ENCODE data around the gene ULK3. TPM values are rescaled to one million over a fixed set of nuclear protein-coding genes. Genes with fewer than 3 reads are reported as not detected.

The ULK3 gene
- total RNA-seq, 2 experiments from 2014 or later = 41.1 to 49.9 TPM

DNA sequence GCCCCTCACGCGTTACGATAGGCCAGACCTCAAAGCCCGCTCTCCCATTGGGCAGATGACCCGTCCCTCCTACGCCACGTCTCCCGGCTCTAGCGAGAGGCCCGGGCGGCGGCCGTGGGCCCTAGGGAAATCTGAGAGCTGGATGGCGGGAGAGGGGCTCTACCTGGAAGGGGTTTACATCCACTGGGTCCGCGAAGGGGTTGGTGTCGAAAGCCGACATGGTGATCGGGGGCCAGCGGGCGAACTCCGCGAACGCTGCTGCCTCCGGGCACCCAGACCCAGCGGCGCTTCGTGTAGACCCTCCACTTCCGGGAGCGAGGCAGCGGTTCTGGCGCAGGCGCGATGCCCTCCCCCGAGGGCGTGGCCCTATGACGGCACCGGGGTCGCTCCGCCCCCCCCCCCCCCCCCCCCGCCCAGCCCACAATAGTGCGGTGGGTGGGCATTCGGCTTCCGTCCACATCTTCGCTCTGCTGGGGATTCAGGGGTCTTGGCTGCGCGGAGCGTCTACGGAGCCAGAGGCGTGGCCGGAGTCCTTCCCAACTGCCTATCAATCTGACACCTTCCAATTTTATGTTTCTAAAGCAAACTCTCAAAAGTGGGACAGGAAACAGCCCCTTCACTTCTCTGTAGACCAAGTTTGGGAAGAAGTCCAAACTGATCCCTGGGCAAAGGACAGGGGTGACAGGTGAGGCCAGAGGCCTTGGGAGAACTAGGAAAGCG, 30.2 kb upstream of the ULK3 start, which contains the start of gene SCAMP2:
SCAMP2 (minus strand) TSS at position 330 of the 720 bp plus-strand sequence; CDS start at position 220, 110 bp downstream.
- peak within 1 kb of the TSS; percentile 90 for H3K27ac Mint-ChIP-seq
- no peaks in the 10 kb centered on the region for H3K27me3 Mint-ChIP-seq
- peak within 1 kb of the TSS; percentile 98 for H3K4me3 Mint-ChIP-seq
- peaks cover 44% of the 10 kb centered on the region for H3K4me1 Mint-ChIP-seq
- peak; percentile 93 for DNase-seq
- peaks cover 27% of the 10 kb centered on the region for H3K36me3 Mint-ChIP-seq
- no peaks in the 10 kb centered on the region for H3K9me3 Mint-ChIP-seq

DNA sequence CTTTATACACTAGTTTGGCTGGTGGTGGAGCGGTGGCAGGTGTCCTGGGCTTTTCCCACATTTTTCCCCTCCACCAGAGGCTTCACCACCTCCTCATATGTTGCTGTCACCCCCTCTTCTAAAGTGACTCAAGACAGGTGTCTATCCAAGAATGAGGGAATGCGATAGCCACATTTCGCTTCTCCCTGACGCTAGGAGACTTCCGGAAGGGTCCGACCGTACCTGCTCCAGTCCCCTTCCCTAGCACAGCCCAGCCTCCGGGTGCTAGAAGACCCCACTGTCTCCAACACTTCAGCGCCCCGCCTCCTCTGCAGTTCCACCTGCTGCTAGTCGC, 29.7 kb upstream of the ULK3 start:
- H3K27ac Mint-ChIP-seq = peak overlapping the region; percentile 90
- H3K4me1 Mint-ChIP-seq = peaks cover 49% of the 10 kb centered on the region
- no peak for DNase-seq
- no peaks in the 10 kb centered on the region for H3K9me3 Mint-ChIP-seq
- H3K4me3 Mint-ChIP-seq = peak overlapping the region; percentile 98
- H3K27me3 Mint-ChIP-seq = no peaks in the 10 kb centered on the region
- H3K36me3 Mint-ChIP-seq = peaks cover 32% of the 10 kb centered on the region

DNA sequence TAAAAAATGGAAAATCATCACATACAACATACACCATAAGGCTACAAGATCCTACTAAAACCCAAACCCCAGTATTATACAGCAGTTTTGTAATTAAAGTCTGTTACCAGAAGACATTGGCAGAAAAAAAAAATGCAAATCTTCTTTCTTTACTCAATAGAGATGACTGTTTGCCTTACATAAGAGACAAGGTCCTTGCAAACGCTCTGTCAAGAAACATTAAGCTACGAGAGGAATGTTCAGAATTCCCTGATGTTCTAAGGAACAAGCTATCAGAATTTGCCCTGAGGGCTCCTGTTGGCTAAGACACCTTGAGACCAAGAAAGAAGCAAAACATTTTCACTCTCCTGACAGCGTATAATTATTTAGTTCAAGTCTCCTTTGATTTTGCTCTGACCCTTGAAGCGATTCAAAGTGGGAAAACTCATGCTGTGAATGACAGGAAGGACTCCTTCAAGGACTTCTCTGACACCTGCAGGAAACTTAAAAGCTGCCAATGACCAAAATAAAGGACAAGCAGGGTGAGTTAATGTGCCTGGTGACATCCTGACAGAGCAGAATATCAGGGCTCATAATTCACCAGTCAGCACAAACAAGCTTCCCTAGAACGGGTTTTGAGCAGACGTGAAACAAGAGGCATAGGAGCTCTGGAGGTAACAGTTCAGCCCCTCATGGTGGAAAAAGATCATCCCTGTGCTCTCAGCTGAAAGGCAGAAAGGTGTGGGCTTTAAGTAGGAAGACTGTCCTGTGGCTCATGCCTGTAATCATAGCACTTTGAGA, 27.7 kb upstream of the ULK3 start:
- Mint-ChIP-seq H3K27me3 (no peaks in the 10 kb centered on the region), H3K4me3 (peak overlapping the region; percentile 98), H3K4me1 (peaks cover 68% of the 10 kb centered on the region), H3K9me3 (no peaks in the 10 kb centered on the region), H3K36me3 (peaks cover 42% of the 10 kb centered on the region), H3K27ac (peak overlapping the region; percentile 82)
- DNase-seq = no peak

DNA sequence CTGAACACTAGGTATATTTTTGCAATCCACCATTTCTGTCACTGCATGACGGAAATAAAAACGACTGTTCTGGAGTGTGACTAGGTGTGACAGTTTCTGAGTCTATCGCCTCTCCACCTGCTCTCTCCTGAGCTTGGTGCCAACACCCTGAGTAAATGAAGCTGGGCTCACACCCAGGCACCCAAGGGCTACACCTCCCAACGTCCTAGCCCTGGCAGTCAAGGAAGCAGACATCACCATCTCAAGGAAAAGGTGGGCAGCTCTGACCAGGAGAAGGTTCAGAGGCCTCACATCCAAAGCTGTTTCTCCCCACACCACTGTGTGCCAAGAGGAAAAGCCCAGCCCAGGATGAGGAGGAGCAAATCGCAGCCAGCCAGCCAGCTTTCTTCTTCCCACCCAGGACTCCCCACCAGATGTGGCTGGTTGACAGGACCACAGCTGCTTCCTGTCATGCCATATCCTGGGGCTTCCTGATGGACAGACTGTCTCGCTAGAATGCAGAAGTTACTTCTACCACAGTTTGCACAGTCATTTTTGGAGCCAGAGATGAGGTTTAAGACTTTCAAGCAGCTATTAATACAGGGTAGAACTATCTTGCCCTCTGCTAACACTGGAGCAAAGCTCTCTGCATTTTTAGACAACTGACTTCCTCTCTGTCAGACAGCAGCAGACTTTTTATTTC, 26.9 kb upstream of the ULK3 start:
- no peaks in the 10 kb centered on the region for H3K27me3 Mint-ChIP-seq
- H3K4me1 Mint-ChIP-seq = peaks cover 73% of the 10 kb centered on the region
- H3K27ac Mint-ChIP-seq = peak overlapping the region; percentile 82
- H3K9me3 Mint-ChIP-seq = no peaks in the 10 kb centered on the region
- DNase-seq = peak; percentile 51
- H3K4me3 Mint-ChIP-seq = peak overlapping the region; percentile 98
- H3K36me3 Mint-ChIP-seq = peaks cover 46% of the 10 kb centered on the region

DNA sequence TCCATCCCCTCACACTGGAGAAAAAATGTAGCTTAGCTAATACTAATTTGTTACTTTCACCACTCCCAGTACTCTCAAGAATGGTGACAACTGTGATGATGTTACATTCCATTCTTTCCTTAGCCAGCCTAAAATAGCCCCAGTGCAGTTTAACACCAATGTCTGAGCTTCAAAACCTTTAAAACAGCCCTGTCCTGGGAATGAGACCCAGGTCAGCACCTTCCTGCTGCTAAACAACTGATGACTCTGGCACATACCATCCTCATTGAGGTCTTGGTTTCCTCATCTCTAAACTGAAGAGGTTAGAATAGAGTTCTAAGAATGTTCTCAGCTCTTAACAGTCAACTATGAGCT, 26.4 kb upstream of the ULK3 start:
- H3K4me3 Mint-ChIP-seq = peak overlapping the region; percentile 98
- H3K27ac Mint-ChIP-seq = peak overlapping the region; percentile 82
- no peaks in the 10 kb centered on the region for H3K27me3 Mint-ChIP-seq
- no peak for DNase-seq
- H3K36me3 Mint-ChIP-seq = peaks cover 48% of the 10 kb centered on the region
- no peaks in the 10 kb centered on the region for H3K9me3 Mint-ChIP-seq
- peaks cover 77% of the 10 kb centered on the region for H3K4me1 Mint-ChIP-seq

DNA sequence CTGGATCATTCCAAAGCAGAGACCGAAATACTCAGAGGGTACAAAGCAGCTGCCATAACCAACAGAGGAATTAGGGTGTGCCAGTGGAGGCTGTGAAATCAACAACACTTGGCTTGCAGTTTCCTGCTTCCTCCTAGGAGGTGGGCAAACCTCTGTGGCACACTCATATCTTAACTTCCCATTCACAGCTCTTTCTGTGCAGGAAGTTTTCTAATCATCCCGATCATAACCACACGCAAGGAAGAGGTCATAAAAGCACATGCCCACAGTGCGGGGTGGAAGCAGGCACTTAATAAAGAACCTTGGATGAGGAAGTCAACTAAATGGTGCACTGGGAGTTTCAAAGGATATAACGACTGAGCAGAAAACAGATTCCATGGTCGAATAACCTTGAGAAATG, 25.1 kb upstream of the ULK3 start:
- peak overlapping the region; percentile 64 for H3K27ac Mint-ChIP-seq
- H3K27me3 Mint-ChIP-seq = no peaks in the 10 kb centered on the region
- DNase-seq = no peak
- H3K4me3 Mint-ChIP-seq = peak overlapping the region; percentile 39
- peaks cover 51% of the 10 kb centered on the region for H3K36me3 Mint-ChIP-seq
- peaks cover 78% of the 10 kb centered on the region for H3K4me1 Mint-ChIP-seq
- H3K9me3 Mint-ChIP-seq = no peaks in the 10 kb centered on the region

DNA sequence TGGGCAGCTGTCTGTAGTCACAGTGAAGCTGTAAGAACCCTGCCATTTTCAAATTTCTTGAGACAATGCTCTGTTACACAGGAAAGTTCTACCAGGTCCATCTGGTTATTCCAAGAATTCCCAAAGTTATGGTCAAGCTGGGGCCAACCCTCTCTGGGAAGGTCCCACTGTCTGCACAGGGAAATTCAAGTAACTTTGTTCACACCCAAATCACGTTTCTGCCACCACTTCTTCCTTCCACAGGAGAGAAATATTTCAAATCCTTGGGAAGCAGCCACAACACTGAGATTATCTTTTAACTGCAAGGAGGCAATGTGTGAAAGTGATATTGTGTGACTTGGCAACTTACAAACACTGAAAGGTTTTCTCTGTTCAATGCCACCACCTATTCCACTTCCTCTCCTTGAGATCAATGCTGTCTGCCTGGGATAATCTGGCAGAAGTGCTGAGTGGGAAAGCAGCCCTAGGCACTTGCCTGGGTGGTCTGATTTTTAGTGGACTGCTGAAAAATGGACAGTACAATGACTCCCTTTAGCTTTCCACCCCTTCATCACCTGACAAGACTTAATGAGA, 24.6 kb upstream of the ULK3 start:
- no peaks in the 10 kb centered on the region for H3K27me3 Mint-ChIP-seq
- no peaks in the 10 kb centered on the region for H3K9me3 Mint-ChIP-seq
- H3K36me3 Mint-ChIP-seq = peaks cover 48% of the 10 kb centered on the region
- DNase-seq = no peak
- peaks cover 74% of the 10 kb centered on the region for H3K4me1 Mint-ChIP-seq
- peak overlapping the region; percentile 12 for H3K4me3 Mint-ChIP-seq
- peak overlapping the region; percentile 64 for H3K27ac Mint-ChIP-seq

DNA sequence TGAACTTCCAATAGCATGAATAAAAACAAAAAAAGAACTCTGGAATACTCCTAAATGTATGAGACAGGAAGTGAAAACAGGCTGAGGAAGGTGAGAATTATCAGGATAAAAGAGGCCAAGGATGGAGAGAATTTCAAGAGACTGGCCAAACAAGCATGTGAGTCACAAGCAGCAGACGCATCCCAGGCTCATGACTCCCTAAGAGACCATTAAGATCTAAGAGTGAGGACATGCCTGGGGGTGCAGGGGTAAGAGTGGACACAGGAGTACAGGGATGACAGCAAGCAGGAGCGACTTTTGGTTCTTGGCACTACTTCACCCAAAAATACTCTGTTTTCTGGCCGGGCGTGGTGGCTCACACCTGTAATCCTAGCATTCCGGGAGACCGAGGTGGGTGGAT, 23.1 kb upstream of the ULK3 start:
- no peaks in the 10 kb centered on the region for H3K9me3 Mint-ChIP-seq
- H3K4me3 Mint-ChIP-seq = no peak overlapping the region
- DNase-seq = no peak
- no peaks in the 10 kb centered on the region for H3K27me3 Mint-ChIP-seq
- peaks cover 71% of the 10 kb centered on the region for H3K4me1 Mint-ChIP-seq
- no peak overlapping the region for H3K27ac Mint-ChIP-seq
- H3K36me3 Mint-ChIP-seq = peaks cover 43% of the 10 kb centered on the region

DNA sequence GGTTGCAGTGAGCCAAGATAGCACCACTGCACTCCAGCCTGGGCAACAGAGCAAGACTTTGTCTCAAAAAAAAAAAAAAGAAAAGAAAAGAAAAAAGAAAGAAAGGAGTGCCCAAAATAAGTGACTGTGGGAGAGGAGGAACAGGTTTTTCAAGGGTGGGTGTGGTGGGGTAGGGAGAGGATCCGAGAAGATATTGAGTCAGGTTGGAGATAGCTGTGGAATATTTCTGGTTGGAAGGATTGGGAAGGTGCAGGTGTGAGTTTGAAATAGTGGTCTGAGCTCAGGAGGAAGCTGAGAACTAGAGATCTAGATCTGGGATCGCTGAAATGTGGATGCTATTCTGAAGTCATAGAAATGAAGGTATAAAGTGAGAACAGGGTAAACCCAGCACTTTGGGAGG, 22.4 kb upstream of the ULK3 start:
- no peak overlapping the region for H3K4me3 Mint-ChIP-seq
- no peaks in the 10 kb centered on the region for H3K27me3 Mint-ChIP-seq
- no peaks in the 10 kb centered on the region for H3K9me3 Mint-ChIP-seq
- peak overlapping the region; percentile 75 for H3K27ac Mint-ChIP-seq
- H3K4me1 Mint-ChIP-seq = peaks cover 63% of the 10 kb centered on the region
- peaks cover 43% of the 10 kb centered on the region for H3K36me3 Mint-ChIP-seq
- no peak for DNase-seq

DNA sequence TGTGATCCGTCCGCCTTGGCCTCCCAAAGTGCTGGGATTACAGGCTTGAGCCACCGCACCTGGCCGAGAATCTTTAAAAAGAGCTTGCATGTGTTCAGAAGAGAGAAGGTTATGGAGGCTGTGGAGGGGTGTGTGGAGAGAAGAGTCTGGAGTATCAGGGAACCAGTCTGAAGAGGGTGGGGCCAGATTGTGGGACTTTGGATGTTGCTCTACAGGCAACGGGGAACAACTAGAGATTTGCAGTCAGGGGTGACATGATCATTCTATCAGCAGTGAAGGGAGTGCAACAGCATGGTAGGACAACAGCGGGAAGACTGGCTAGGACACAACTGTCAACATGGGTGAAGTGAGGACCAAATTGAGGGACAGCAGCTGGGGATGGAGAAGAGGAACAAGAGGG, 21.3 kb upstream of the ULK3 start:
- Mint-ChIP-seq H3K4me1 (peaks cover 58% of the 10 kb centered on the region), H3K4me3 (no peak overlapping the region)
- DNase-seq = no peak

DNA sequence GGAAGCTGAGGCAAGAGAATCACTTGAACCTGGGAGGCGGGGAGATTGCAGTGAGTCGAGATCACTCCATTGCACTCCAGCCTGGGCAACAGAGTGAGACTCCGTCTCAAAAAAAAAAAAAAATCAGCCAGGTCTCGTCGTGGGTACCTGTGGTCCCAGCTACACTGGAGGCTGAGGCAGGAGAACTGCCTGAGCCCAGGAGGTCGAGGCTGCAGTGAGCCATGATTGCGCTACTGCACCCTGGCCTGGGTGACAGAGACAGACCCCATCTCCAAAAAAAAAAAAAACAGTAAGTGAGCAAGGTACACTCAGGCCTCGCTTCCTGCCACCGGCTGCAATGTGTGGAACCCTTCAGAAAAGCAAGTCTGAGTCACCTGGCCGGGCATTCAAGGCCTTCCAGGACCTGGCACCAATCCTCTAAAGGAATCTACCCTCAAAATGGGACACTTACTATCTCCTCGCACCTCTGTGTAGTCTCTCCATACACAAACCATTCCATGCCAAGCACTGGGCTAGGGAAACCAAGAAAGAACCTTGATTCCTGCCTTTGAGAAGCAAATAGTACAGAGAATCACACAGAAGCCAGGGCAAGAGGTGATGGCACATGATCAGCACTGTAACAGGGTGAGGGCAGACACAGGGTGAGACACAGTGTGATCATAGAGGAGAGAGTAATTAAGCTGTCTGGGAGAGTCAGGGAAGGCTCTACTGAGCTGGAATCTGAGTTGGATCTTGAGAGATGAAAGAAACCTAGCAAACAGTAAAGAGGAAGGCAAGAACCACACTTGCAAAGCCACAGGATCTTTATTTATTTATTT, 20.5 kb upstream of the ULK3 start:
- peaks cover 29% of the 10 kb centered on the region for H3K36me3 Mint-ChIP-seq
- no peaks in the 10 kb centered on the region for H3K27me3 Mint-ChIP-seq
- no peak for DNase-seq
- peak overlapping the region; percentile 69 for H3K27ac Mint-ChIP-seq
- H3K4me3 Mint-ChIP-seq = no peak overlapping the region
- H3K9me3 Mint-ChIP-seq = no peaks in the 10 kb centered on the region
- H3K4me1 Mint-ChIP-seq = peaks cover 59% of the 10 kb centered on the region

More for the DNA sequence above, 21.3 kb upstream of the ULK3 start:
- no peaks in the 10 kb centered on the region for H3K9me3 Mint-ChIP-seq
- H3K27ac Mint-ChIP-seq = peak overlapping the region; percentile 47
- H3K36me3 Mint-ChIP-seq = peaks cover 33% of the 10 kb centered on the region
- H3K27me3 Mint-ChIP-seq = no peaks in the 10 kb centered on the region

DNA sequence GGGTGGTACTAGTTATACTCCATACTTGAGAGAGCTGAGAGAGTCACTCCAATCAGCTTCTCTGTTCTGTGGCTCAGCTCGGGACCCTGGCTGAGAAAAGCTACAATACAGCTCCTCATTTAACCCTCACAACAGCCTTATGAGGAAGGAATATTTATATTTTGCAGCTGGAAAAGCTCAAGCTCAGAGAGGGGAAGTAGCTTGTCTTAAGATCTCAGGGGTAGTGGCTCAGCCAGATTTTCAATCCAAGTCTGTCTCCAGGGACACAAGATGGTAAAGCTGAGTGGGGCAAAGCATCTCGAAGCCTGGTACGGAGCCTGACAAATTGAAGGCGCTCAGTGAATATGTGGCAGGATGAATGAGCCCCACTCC, 15.4 kb upstream of the ULK3 start:
- H3K4me3 Mint-ChIP-seq = peak overlapping the region; percentile 1
- no peak for DNase-seq
- peaks cover 38% of the 10 kb centered on the region for H3K4me1 Mint-ChIP-seq
- H3K27ac Mint-ChIP-seq = peak overlapping the region; percentile 59
- H3K27me3 Mint-ChIP-seq = no peaks in the 10 kb centered on the region
- no peaks in the 10 kb centered on the region for H3K9me3 Mint-ChIP-seq
- peaks cover 8% of the 10 kb centered on the region for H3K36me3 Mint-ChIP-seq

DNA sequence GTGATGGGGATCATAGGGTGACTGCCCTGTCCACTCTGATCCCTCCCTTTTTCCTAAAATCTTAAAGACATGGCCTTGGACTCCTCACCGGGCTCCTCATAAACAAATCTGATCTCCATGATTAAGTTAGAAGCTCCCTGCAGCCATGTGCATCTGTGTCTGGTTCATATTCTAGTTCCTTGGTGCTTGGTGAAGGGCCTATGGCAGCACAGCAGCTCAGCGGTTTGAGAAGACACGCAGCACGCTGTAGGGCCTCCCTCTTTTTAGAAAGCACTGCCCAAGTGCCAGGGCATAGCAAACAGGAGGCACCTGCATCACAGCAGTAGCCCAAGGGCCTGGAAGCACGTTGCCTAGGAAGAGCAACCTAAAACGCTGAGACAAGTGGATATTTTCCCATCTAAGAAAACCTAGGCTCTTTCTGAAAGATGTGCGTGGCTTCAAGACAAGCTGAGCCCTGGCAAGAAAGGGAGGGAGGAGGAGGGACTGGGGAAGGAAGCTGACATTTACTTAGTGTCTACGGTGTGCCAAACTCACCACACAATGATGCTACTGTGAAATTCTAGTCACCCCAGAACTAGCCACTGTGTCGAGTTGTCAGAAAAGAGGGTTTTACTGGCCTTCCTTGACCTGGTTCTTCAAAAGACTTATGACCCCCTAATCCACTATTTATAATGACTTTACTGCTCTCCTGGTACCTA, 14.9 kb upstream of the ULK3 start:
- Mint-ChIP-seq H3K9me3 (no peaks in the 10 kb centered on the region), H3K4me1 (peaks cover 38% of the 10 kb centered on the region), H3K4me3 (peak overlapping the region; percentile 1), H3K27me3 (no peaks in the 10 kb centered on the region), H3K27ac (peak overlapping the region; percentile 59), H3K36me3 (peaks cover 10% of the 10 kb centered on the region)
- DNase-seq = no peak

DNA sequence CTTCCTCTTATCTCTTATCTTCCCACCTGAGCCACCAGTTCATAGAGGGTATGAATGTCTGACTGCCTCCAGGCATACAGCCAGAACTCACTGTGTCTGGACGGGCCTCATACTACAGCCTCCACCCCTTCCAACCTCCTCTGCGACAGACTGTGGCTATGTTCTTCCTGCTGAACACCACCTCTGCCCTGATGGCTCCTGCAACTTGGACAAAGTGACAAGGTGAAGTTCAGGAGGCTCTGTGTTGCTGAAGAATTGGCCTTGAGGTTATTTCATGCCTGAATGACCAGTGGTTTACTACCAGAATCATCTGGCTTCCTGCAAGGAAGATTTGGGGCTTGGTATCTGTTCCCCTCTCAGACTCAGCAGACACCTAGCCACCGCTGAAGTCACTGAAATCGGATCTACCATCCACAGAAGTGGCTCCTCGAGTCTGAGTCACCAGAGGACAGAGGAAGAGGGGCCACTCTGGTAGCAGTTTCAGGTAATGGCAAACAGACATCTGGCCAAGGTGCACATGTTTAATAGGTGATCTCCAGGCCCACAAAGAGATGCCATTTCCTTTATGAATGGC, 14.2 kb upstream of the ULK3 start:
- Mint-ChIP-seq H3K27ac (peak overlapping the region; percentile 52), H3K4me1 (peaks cover 38% of the 10 kb centered on the region), H3K9me3 (no peaks in the 10 kb centered on the region), H3K27me3 (no peaks in the 10 kb centered on the region), H3K4me3 (no peak overlapping the region), H3K36me3 (peaks cover 10% of the 10 kb centered on the region)
- no peak for DNase-seq
